ENCODE results near the gene APLP1. TPM values are rescaled to one million over a fixed set of nuclear protein-coding genes. Genes with fewer than 3 reads are reported as not detected.
"Not testable (repeated sequence)": the region's sequence is repeated elsewhere in the genome, so short reads cannot be mapped to it uniquely, and the experiment has no call there.

APLP1 gene
- total RNA-seq, 2 experiments from 2014 or later: 0.42 to 0.79 TPM

- POLR2A ChIA-PET: no interaction called here
- no peaks in the 10 kb centered on the region for H3K36me3 Mint-ChIP-seq (ENCODE audit: low read depth)
- no peak for DNase-seq
- no peaks in the 10 kb centered on the region for H3K9me3 Mint-ChIP-seq
- no peak overlapping the region for H3K27ac Mint-ChIP-seq
- CTCF ChIA-PET: interaction anchor here (1.0 to 1.5 kb wide), 2 partner anchors 9 to 49 kb away, joined by 5 read pairs; partner anchors contain the start of genes APLP1 and TYROBP
- H3K4me3 Mint-ChIP-seq: no peak overlapping the region
- H3K4me1 Mint-ChIP-seq: peaks cover 10% of the 10 kb centered on the region
- H3K27me3 Mint-ChIP-seq: peaks cover 66% of the 10 kb centered on the region
Observed at GRCh38 chr19:35859414-35859813, 9.0 kb upstream of the APLP1 start.

GRCh38 chr19:35860436-35860817 is 7.9 kb upstream of the APLP1 start:
- H3K36me3 Mint-ChIP-seq (ENCODE audit: low read depth): no peaks in the 10 kb centered on the region
- H3K27me3 Mint-ChIP-seq: peaks cover 59% of the 10 kb centered on the region
- peaks cover 10% of the 10 kb centered on the region for H3K4me1 Mint-ChIP-seq
- ChIA-PET POLR2A (no interaction called here), CTCF (no interaction called here)
- DNase-seq: no peak
- no peak overlapping the region for H3K27ac Mint-ChIP-seq
- no peaks in the 10 kb centered on the region for H3K9me3 Mint-ChIP-seq
- no peak overlapping the region for H3K4me3 Mint-ChIP-seq

DNA sequence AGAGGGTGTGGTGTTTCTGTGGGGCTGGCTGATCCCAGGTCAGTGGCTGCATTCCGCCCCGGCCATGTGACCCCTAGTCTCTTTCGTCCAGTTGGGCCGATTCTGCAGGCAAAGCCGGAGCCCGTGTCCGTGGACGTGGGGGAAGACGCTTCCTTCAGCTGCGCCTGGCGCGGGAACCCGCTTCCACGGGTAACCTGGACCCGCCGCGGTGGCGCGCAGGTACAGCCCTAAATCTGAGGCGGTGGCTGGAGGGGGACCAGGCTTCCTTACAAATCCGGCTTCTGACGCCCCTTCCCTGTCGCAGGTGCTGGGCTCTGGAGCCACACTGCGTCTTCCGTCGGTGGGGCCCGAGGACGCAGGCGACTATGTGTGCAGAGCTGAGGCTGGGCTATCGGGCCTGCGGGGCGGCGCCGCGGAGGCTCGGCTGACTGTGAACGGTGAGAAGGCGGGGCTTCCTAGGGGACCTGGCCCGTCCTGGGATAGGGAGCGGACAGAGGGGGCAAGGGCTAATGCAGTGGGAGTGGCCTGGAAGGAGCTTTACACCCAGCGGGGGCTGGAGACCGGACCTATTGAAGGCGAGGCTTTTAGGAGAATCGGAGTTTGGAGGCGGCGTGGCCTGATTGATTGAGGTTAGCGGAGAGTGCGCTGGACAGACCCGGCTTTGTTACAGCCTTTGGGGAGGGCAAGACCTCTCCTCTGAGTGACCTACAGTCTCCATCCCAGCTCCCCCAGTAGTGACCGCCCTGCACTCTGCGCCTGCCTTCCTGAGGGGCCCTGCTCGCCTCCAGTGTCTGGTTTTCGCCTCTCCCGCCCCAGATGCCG is 7.3 kb upstream of the APLP1 start:
- ChIA-PET POLR2A (no interaction called here), CTCF (no interaction called here)
- no peaks in the 10 kb centered on the region for H3K36me3 Mint-ChIP-seq (ENCODE audit: low read depth)

DNA sequence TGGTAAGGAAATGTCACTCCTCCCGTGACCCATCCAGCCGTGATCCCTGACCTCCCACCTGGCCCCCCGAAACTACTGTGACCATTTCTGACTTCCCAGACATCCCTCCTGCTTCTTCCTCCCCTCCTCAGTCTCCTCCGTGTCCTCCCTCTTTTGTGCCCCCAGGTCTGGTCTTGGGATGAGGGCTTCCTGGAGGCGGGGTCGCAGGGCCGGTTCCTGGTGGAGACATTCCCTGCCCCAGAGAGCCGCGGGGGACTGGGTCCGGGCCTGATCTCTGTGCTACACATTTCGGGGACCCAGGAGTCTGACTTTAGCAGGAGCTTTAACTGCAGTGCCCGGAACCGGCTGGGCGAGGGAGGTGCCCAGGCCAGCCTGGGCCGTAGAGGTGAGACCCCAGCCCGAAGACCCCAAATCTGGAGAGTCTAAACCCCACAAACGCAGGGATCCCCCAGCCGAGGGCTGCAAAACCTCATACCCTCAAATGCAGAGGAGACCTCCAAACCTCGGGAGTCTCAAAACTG is 6.7 kb upstream of the APLP1 start:
- no peak for DNase-seq
- H3K9me3 Mint-ChIP-seq: no peaks in the 10 kb centered on the region
- H3K4me1 Mint-ChIP-seq: peaks cover 10% of the 10 kb centered on the region
- H3K4me3 Mint-ChIP-seq: no peak overlapping the region
- ChIA-PET CTCF (no interaction called here), POLR2A (no interaction called here)
- H3K27me3 Mint-ChIP-seq: peaks cover 63% of the 10 kb centered on the region
- H3K27ac Mint-ChIP-seq: no peak overlapping the region
- no peaks in the 10 kb centered on the region for H3K36me3 Mint-ChIP-seq (ENCODE audit: low read depth)

More for the DNA sequence above, 7.3 kb upstream of the APLP1 start:
- no peaks in the 10 kb centered on the region for H3K9me3 Mint-ChIP-seq
- H3K4me3 Mint-ChIP-seq: no peak overlapping the region
- DNase-seq: no peak
- peaks cover 10% of the 10 kb centered on the region for H3K4me1 Mint-ChIP-seq
- H3K27me3 Mint-ChIP-seq: peaks cover 58% of the 10 kb centered on the region
- no peak overlapping the region for H3K27ac Mint-ChIP-seq

DNA sequence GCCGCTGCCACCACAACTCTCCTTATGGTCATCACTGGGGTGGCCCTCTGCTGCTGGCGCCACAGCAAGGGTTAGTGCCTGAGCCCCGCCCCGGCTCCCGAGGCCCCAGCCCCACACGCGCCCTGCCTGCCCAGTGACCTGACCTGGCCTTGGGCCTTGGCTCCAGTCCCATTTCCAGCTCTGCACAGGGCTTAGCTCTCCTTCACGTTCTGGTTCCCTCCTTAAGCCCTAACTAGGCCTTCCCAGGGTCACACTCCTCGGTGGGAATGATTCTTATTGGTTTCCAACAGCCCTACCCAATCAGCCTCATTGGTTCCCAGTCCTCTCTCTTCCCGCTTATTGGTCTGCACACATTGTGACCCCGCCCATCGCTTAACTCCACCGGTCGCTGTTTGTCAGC is 5.8 kb upstream of the APLP1 start:
- Mint-ChIP-seq H3K27ac (no peak overlapping the region), H3K9me3 (no peaks in the 10 kb centered on the region), H3K4me1 (peaks cover 3% of the 10 kb centered on the region), H3K27me3 (peaks cover 62% of the 10 kb centered on the region), H3K36me3 (ENCODE audit: low read depth) (no peaks in the 10 kb centered on the region), H3K4me3 (no peak overlapping the region)
- CTCF ChIA-PET: no interaction called here
- DNase-seq: no peak
- POLR2A ChIA-PET: no interaction called here

- Mint-ChIP-seq H3K4me1 (peaks cover 5% of the 10 kb centered on the region), H3K4me3 (no peak overlapping the region), H3K9me3 (no peaks in the 10 kb centered on the region), H3K27me3 (peaks cover 64% of the 10 kb centered on the region), H3K36me3 (ENCODE audit: low read depth) (no peaks in the 10 kb centered on the region), H3K27ac (no peak overlapping the region)
- ChIA-PET POLR2A (no interaction called here), CTCF (no interaction called here)
- no peak for DNase-seq
Observed at GRCh38 chr19:35863018-35863417, 5.4 kb upstream of the APLP1 start.

- no peak for DNase-seq
- ChIA-PET CTCF (interaction anchor here (0.6 to 1.6 kb wide), 2 partner anchors 9 to 62 kb away, joined by 3 to 5 read pairs; no protein-coding TSS in a partner anchor), POLR2A (no interaction called here)
- Mint-ChIP-seq H3K9me3 (peaks cover 3% of the 10 kb centered on the region), H3K27ac (no peak overlapping the region), H3K36me3 (ENCODE audit: low read depth) (no peaks in the 10 kb centered on the region), H3K4me1 (peaks cover 18% of the 10 kb centered on the region), H3K27me3 (peaks cover 36% of the 10 kb centered on the region), H3K4me3 (peak overlapping the region; percentile 52)
Observed at GRCh38 chr19:35868823-35869326, 501 bp downstream of the APLP1 start.

DNA sequence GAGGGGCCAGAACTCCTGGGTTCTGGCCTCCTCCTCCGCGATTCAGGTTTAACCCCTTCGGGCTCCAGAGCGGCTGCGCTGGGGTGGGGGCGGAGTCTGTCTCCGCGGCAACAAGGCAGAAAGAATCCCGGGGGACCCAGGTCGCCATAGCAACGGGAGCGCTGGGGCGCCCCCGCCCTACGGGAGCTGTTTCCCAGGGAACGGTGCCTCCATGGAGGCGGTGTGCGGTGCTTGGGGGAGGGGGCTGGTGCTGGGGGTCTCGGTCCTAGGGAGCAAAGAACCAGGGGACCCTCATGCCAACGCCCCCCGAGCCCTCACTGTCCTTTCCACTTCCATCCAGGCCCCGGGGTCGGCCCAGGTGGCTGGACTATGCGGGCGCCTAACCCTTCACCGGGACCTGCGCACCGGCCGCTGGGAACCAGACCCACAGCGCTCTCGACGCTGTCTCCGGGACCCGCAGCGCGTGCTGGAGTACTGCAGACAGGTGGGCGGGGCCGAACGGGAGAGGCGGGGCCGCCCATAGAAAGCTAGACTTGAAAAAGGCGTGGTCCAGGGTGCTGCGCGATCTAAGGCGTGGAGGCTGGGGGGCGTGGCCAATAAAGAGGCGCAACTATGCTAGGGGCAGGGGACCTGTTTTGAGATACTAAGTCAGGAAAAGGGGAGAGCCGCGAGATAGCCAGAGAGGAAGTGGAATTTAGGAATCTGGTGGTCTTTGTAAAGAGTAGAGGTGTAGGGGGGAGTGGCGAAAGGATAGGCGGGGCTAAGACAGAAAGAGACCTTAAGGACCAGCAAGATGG is 1.2 kb downstream of the APLP1 start:
- H3K4me3 Mint-ChIP-seq: peak overlapping the region; percentile 66
- no peaks in the 10 kb centered on the region for H3K36me3 Mint-ChIP-seq (ENCODE audit: low read depth)
- peaks cover 18% of the 10 kb centered on the region for H3K4me1 Mint-ChIP-seq
- CTCF ChIA-PET: interaction anchor here (0.8 to 1.6 kb wide), 5 partner anchors 10 to 62 kb away, joined by 3 to 6 read pairs (median 5); partner anchors contain the start of gene KIRREL2
- H3K27ac Mint-ChIP-seq: peak overlapping the region; percentile 57
- H3K9me3 Mint-ChIP-seq: peaks cover 3% of the 10 kb centered on the region
- peak; percentile 86 for DNase-seq
- POLR2A ChIA-PET: no interaction called here
- H3K27me3 Mint-ChIP-seq: peaks cover 33% of the 10 kb centered on the region

- peak; percentile 64 for DNase-seq
- H3K27me3 Mint-ChIP-seq: peaks cover 33% of the 10 kb centered on the region
- POLR2A ChIA-PET; H3K9me3 Mint-ChIP-seq; H3K27ac Mint-ChIP-seq; H3K36me3 Mint-ChIP-seq (ENCODE audit: low read depth): not testable (repeated sequence)
- peak overlapping the region; percentile 66 for H3K4me3 Mint-ChIP-seq
- CTCF ChIA-PET: interaction anchor here (0.8 to 1.6 kb wide), 5 partner anchors 9 to 169 kb away, joined by 3 to 6 read pairs (median 4); partner anchors contain the start of gene KIRREL2
- H3K4me1 Mint-ChIP-seq: peaks cover 18% of the 10 kb centered on the region
Observed at GRCh38 chr19:35870124-35870736, 1.9 kb downstream of the APLP1 start.

- Mint-ChIP-seq H3K4me3 (no peak overlapping the region), H3K4me1 (peaks cover 18% of the 10 kb centered on the region)
- CTCF ChIA-PET: interaction anchor here (0.9 to 1.6 kb wide), 4 partner anchors 9 to 170 kb away, joined by 3 to 6 read pairs (median 4); partner anchors contain the start of gene KIRREL2
Observed at GRCh38 chr19:35870798-35871197, 2.4 kb downstream of the APLP1 start.

DNA sequence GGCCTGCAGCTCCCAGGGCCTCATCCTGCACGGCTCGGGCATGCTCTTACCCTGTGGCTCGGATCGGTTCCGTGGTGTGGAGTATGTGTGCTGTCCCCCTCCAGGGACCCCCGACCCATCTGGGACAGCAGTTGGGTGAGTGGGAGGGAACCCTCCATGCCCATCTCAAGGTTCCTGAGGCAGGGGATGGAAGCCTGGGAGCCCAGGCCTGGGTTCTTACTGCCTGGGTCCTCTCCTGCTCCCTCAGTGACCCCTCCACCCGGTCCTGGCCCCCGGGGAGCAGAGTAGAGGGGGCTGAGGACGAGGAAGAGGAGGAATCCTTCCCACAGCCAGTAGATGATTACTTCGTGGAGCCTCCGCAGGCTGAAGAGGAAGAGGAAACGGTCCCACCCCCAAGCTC is 3.2 kb downstream of the APLP1 start:
- Mint-ChIP-seq H3K4me3 (no peak overlapping the region), H3K4me1 (peaks cover 18% of the 10 kb centered on the region), H3K9me3 (peaks cover 3% of the 10 kb centered on the region), H3K36me3 (ENCODE audit: low read depth) (no peaks in the 10 kb centered on the region), H3K27me3 (peaks cover 24% of the 10 kb centered on the region), H3K27ac (no peak overlapping the region)
- ChIA-PET CTCF (interaction anchor here (0.9 kb wide), 2 partner anchors 11 to 60 kb away, joined by 3 to 4 read pairs; no protein-coding TSS in a partner anchor), POLR2A (no interaction called here)
- no peak for DNase-seq

More at GRCh38 chr19:35870798-35871197, 2.4 kb downstream of the APLP1 start:
- H3K27ac Mint-ChIP-seq: no peak overlapping the region
- H3K36me3 Mint-ChIP-seq (ENCODE audit: low read depth): no peaks in the 10 kb centered on the region
- peaks cover 28% of the 10 kb centered on the region for H3K27me3 Mint-ChIP-seq
- POLR2A ChIA-PET: no interaction called here
- DNase-seq: no peak
- H3K9me3 Mint-ChIP-seq: peaks cover 3% of the 10 kb centered on the region

- ChIA-PET CTCF (interaction anchor here (0.6 to 0.9 kb wide), 2 partner anchors 10 to 167 kb away, joined by 4 read pairs; no protein-coding TSS in a partner anchor), POLR2A (no interaction called here)
- peaks cover 22% of the 10 kb centered on the region for H3K27me3 Mint-ChIP-seq
- H3K4me1 Mint-ChIP-seq: peaks cover 18% of the 10 kb centered on the region
- H3K36me3 Mint-ChIP-seq (ENCODE audit: low read depth): no peaks in the 10 kb centered on the region
- DNase-seq: no peak
- H3K9me3 Mint-ChIP-seq: peaks cover 3% of the 10 kb centered on the region
- no peak overlapping the region for H3K4me3 Mint-ChIP-seq
- no peak overlapping the region for H3K27ac Mint-ChIP-seq
Observed at GRCh38 chr19:35872180-35872579, 3.8 kb downstream of the APLP1 start.
